SK-N-SH treated with all-trans-retinoic acid at 6 μM for 48 hours (cell line): ENCODE data around the gene PRCC.

Experiments used
- BACH2 ChIP-seq: fragments of 250-450 bp; sonication (Bioruptor Pico); IDR thresholded peaks from 2 replicates; pipeline ENCODE4 v1.9.0; 2021; ENCODE audit warnings: mild to moderate bottlenecking, borderline replicate concordance
- GLIS3 ChIP-seq: fragments of 250-450 bp; sonication (Bioruptor Pico); IDR thresholded peaks from 2 replicates; pipeline ENCODE4 v1.5.0; 2020; ENCODE audit warnings: mild to moderate bottlenecking, moderate library complexity
- OSR1 ChIP-seq: fragments of 250-450 bp; sonication (Bioruptor Pico); IDR thresholded peaks from 2 replicates; pipeline ENCODE4 v1.8.0; 2022; ENCODE audit warnings: moderate library complexity, mild to moderate bottlenecking, inconsistent platforms
- ZC3H10 ChIP-seq: fragments of 250-450 bp; sonication (Bioruptor Pico); IDR thresholded peaks from 2 replicates; pipeline ENCODE4 v1.5.1; 2021; ENCODE audit warnings: mild to moderate bottlenecking, moderate library complexity

DNA sequence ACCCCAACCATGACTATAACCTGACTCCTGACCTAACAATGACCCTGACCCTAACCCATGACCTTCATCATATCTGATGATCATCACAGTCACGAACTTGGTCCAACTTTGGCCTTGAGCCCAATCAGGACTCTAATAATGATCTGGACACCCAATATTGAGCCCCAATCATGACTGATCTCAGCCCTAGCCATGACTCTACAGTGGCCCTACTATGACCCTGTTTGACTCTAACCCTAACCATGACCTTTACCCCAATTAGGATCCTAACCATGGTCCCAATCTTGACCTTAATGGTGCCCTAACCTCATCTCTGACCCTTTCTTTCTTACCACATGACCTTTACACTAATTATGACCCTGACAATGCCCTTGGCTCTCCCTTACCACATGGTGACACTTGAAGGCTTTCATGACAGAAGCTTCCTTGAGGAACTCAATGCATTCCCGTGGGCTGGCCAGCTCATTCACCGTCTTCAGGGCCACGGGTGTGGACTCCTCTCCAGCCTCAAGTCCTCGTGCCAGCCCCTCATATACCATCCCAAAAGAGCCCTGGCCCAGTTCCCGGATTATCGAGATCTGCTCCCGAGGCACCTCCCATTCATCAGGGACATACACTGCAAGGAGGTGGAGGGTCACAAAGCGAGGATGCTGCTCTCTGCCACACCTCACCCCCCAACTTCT, 75.4 kb downstream of the PRCC start:
- no peak for TF ChIP-seq BACH2
- no peak for TF ChIP-seq ZC3H10 (CRISPR knock-in tag)
- no peak for TF ChIP-seq GLIS3 (CRISPR knock-in tag)
- no peak for TF ChIP-seq OSR1 (CRISPR knock-in tag)
